Measurements from ENCODE around the gene SORCS3. TPM values are rescaled to one million over a fixed set of nuclear protein-coding genes. Genes with fewer than 3 reads are reported as not detected.

Gene SORCS3
- total and polyA plus RNA-seq, 2 of the 4 experiments (the other 2 are of a cell fraction), result not detected

- H4K8ac ChIP-seq (ENCODE audit: low read depth in 2 of 2, low read length in 2 of 2), result no peak overlapping the region
- in situ Hi-C loops (cut with MboI; ENCODE audit: low sequenced_read_pairs) (no loop called here), intact Hi-C loops (cut with micrococcal nuclease) (no loop called here), dilution Hi-C loops (cut with HindIII; ENCODE audit: low sequenced_read_pairs, unreplicated experiment) (no loop called here)
- H3K4ac ChIP-seq (ENCODE audit: low read depth, low read length), result no peak overlapping the region
- ATAC-seq (ENCODE audit: low read depth) (no peak), DNase-seq (no peak)
- no CpG with 5 or more reads among the region's 2 CpGs for WGBS, 2 experiments (ENCODE audit: extremely low coverage in 2 of 2, insufficient read length in 1 of 2)
- no peaks in the 10 kb centered on the region for H3K27me3 ChIP-seq (ENCODE audit: control insufficient read depth, insufficient read depth, low read length)
- no peak overlapping the region for H2AFZ ChIP-seq (replicated peaks; ENCODE audit: low read length, poor library complexity)
- H3K9ac ChIP-seq (ENCODE audit: low read depth, low read length), result no peak overlapping the region
- no peak overlapping the region for H2AK5ac ChIP-seq (ENCODE audit: low read depth, low read length)
- H2AK9ac ChIP-seq (replicated peaks; ENCODE audit: low read depth, low read length, poor library complexity), result no peak overlapping the region
- H3K79me1 ChIP-seq (ENCODE audit: low read depth in 1 of 2, low read length in 2 of 2), result no peaks in the 10 kb centered on the region
- no peak overlapping the region for H2BK20ac ChIP-seq (ENCODE audit: low read depth, low read length)
- POLR2A ChIA-PET (ENCODE audit: unreplicated experiment), result no interaction called here
- no peak overlapping the region for H3K23ac ChIP-seq (ENCODE audit: low read depth, low read length)
- no peak overlapping the region for H4K91ac ChIP-seq (ENCODE audit: insufficient read depth, low read depth, low read length)
- BruUV-seq (replicated peaks), result no TSS peak
- H3K4me1 ChIP-seq (ENCODE audit: control insufficient read depth, insufficient read depth, low read length), result no peaks in the 10 kb centered on the region
- no peaks in the 10 kb centered on the region for H3K9me1 ChIP-seq (ENCODE audit: insufficient read depth, low read length)
- no peak overlapping the region for H2BK120ac ChIP-seq (ENCODE audit: low read depth, low read length)
- no peak overlapping the region for H3K4me3 ChIP-seq (ENCODE audit: insufficient read depth, low read depth, low read length)
- no peak overlapping the region for H3K56ac ChIP-seq (ENCODE audit: extremely low read depth, insufficient read depth, low read length)
- H3K4me2 ChIP-seq (ENCODE audit: low read depth, low read length), result no peak overlapping the region
- no peak overlapping the region for H3K27ac ChIP-seq (ENCODE audit: insufficient read depth, low read length)
- CTCF ChIA-PET, result no interaction called here
- H3K36me3 ChIP-seq (ENCODE audit: control insufficient read depth, insufficient read depth, low read length), result no peaks in the 10 kb centered on the region
- no peaks in the 10 kb centered on the region for H4K20me1 ChIP-seq (ENCODE audit: insufficient read depth, low read length)
- peaks cover 18% of the 10 kb centered on the region for H3K9me3 ChIP-seq (ENCODE audit: control insufficient read depth, insufficient read depth, low read length)
- no peak overlapping the region for H2BK5ac ChIP-seq (ENCODE audit: low read depth, low read length, poor library complexity, severe bottlenecking)
- no peak overlapping the region for H3K18ac ChIP-seq (ENCODE audit: low read depth, low read length)
- no peak for TF ChIP-seq RAD21 (IDR thresholded peaks at IDR 0.05; ENCODE audit: low read length)
- TF ChIP-seq MXI1 (IDR thresholded peaks at IDR 0.05; ENCODE audit: borderline replicate concordance, low read depth, low read length), result no peak
- no peak for TF ChIP-seq USF2 (IDR thresholded peaks at IDR 0.05; ENCODE audit: low read depth, low read length)
- TF ChIP-seq RCOR1 (IDR thresholded peaks at IDR 0.05; ENCODE audit: insufficient replicate concordance, low read length), result no peak
- TF ChIP-seq RFX5 (IDR thresholded peaks at IDR 0.05; ENCODE audit: low read depth, low read length), result no peak
- no peak overlapping the region for H3K14ac ChIP-seq (replicated peaks; ENCODE audit: low read depth, low read length)
- H2BK15ac ChIP-seq (ENCODE audit: low read depth, low read length), result no peak overlapping the region
- H4K5ac ChIP-seq (ENCODE audit: low read depth, low read length), result no peak overlapping the region
Measured at GRCh38 chr10:104908581-104908980, 267.5 kb downstream of the SORCS3 start.

Measured in IMR-90 (cell line).